ENCODE results near the gene RUSC1. TPM values are rescaled to one million over a fixed set of nuclear protein-coding genes. Genes with fewer than 3 reads are reported as not detected.
A peak's percentile ranks its signal among the peaks of the same experiment; 100 is the strongest.

RUSC1 gene
- total and polyA plus RNA-seq, 2 of the 8 experiments (the other 6 are each of a cell fraction or from before 2014, with no cell fraction given), result 54.6 to 90.4 TPM

GRCh38 chr1:155295183-155295941 lies 25.3 kb upstream of the RUSC1 start (continued):
- TF ChIP-seq RFX5 (IDR thresholded peaks at IDR 0.05; ENCODE audit: borderline replicate concordance, low read depth, low read length) (no peak), CREB1 (IDR thresholded peaks at IDR 0.05) (no peak), TEAD4 (IDR thresholded peaks at IDR 0.05; ENCODE audit: low read depth, low read length) (no peak), RNF2 (IDR thresholded peaks at IDR 0.05; ENCODE audit: borderline replicate concordance, low read depth, low read length, missing control alignments, poor library complexity, severe bottlenecking) (no peak), SP4 (IDR thresholded peaks at IDR 0.05; ENCODE audit: low read length) (no peak), TCF12 (IDR thresholded peaks at IDR 0.05; ENCODE audit: low read depth, low read length) (no peak), POU5F1 (IDR thresholded peaks at IDR 0.05; ENCODE audit: low read depth, low read length) (no peak), CEBPB (IDR thresholded peaks at IDR 0.05; ENCODE audit: low read depth, low read length) (peak; percentile 32; the same call in 1 of the 2 replicates), SIRT6 (IDR thresholded peaks at IDR 0.05; ENCODE audit: low read length) (no peak), SP2 (IDR thresholded peaks at IDR 0.05; ENCODE audit: low read length) (no peak), EZH2 (IDR thresholded peaks at IDR 0.05; ENCODE audit: low read depth, low read length, severe bottlenecking) (peak; percentile 32), HDAC2 (IDR thresholded peaks at IDR 0.05; ENCODE audit: borderline replicate concordance in 1 of 2, low read depth in 2 of 2, low read length in 2 of 2) (no peak), SAP30 (IDR thresholded peaks at IDR 0.05; ENCODE audit: insufficient read depth, insufficient replicate concordance, low read length) (no peak), BRCA1 (IDR thresholded peaks at IDR 0.05; ENCODE audit: low read depth, low read length) (no peak), KDM4A (IDR thresholded peaks at IDR 0.05; ENCODE audit: low read depth, low read length, severe bottlenecking) (peak; percentile 99), ATF2 (IDR thresholded peaks at IDR 0.05; ENCODE audit: low read length) (no peak), ZNF274 (IDR thresholded peaks at IDR 0.05; ENCODE audit: borderline replicate concordance, extremely low read depth, low read length) (no peak), JUN (IDR thresholded peaks at IDR 0.05; ENCODE audit: low read depth, low read length) (no peak), BACH1 (IDR thresholded peaks at IDR 0.05; ENCODE audit: low read length) (no peak), NRF1 (IDR thresholded peaks at IDR 0.05; ENCODE audit: low read depth, low read length) (no peak), GTF2F1 (IDR thresholded peaks at IDR 0.05; ENCODE audit: borderline replicate concordance, low read depth, low read length) (no peak), CTBP2 (IDR thresholded peaks at IDR 0.05; ENCODE audit: borderline replicate concordance, insufficient read depth, insufficient read length, low read length) (peak; percentile 73), CHD2 (IDR thresholded peaks at IDR 0.05; ENCODE audit: low read length) (no peak)
